ENCODE results near the gene MLN.

The MLN gene

GRCh38 chr6:33847867-33848266 is 44.1 kb upstream of the MLN start:
- DNase-seq (ENCODE audit: low read depth) = no peak
- H3K4me3 ChIP-seq (ENCODE audit: low read length) = no peak overlapping the region
- TF ChIP-seq, protein P1, sequence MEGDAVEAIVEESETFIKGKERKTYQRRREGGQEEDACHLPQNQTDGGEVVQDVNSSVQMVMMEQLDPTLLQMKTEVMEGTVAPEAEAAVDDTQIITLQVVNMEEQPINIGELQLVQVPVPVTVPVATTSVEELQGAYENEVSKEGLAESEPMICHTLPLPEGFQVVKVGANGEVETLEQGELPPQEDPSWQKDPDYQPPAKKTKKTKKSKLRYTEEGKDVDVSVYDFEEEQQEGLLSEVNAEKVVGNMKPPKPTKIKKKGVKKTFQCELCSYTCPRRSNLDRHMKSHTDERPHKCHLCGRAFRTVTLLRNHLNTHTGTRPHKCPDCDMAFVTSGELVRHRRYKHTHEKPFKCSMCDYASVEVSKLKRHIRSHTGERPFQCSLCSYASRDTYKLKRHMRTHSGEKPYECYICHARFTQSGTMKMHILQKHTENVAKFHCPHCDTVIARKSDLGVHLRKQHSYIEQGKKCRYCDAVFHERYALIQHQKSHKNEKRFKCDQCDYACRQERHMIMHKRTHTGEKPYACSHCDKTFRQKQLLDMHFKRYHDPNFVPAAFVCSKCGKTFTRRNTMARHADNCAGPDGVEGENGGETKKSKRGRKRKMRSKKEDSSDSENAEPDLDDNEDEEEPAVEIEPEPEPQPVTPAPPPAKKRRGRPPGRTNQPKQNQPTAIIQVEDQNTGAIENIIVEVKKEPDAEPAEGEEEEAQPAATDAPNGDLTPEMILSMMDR (conservative IDR thresholded peaks at IDR 0.05; ENCODE audit: low read length) = no peak

GRCh38 chr6:33847078-33847477 is 43.3 kb upstream of the MLN start:
- no peak for DNase-seq (ENCODE audit: low read depth)
- H3K4me3 ChIP-seq (ENCODE audit: low read length) = no peak overlapping the region
- TF ChIP-seq, protein P1 (conservative IDR thresholded peaks at IDR 0.05; ENCODE audit: low read length) = no peak

GRCh38 chr6:33846226-33846625 is 42.4 kb upstream of the MLN start:
- no peak for DNase-seq (ENCODE audit: low read depth)
- TF ChIP-seq, protein P1 (conservative IDR thresholded peaks at IDR 0.05; ENCODE audit: low read length) = no peak
- H3K4me3 ChIP-seq (ENCODE audit: low read length) = no peak overlapping the region

DNA sequence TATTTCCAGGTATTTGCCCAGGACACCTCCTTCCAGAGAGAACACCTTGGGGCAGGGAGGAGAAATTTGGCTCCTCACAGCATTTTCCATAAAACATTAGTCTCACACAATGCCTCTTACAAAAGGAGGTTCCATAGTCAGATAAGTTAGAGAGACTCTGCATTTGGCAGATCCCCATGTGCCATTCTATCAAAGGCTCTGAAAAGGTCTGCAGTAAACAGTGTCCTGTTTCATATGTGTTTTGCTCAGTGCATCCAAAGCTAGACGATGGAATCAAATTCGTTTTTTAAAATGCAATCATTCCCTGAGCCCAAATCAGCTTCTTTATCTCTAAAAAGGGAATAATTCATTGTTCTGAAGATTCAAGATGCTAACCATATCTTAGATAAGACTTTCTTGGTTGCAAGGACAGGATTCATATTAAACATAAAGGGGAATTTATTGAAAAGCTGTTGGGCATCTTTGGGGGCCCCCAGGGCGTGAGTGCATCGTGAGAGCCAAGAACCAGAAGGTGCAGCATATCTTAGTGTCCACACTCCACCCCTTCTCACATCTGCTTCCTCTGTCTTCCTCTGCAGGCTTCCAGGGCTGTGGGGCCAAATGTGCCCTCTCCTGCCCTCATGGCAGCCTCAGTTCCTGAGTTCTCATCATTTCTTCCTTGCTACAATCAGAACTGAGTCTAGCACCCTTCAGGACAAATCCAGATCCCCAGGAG is 41.4 kb upstream of the MLN start:
- H3K4me3 ChIP-seq (ENCODE audit: low read length) = no peak overlapping the region
- TF ChIP-seq, protein P1 (conservative IDR thresholded peaks at IDR 0.05; ENCODE audit: low read length) = no peak
- DNase-seq (ENCODE audit: low read depth) = no peak

- TF ChIP-seq, protein P1 (conservative IDR thresholded peaks at IDR 0.05; ENCODE audit: low read length) = no peak
- no peak overlapping the region for H3K4me3 ChIP-seq (ENCODE audit: low read length)
- peak; percentile 15 for DNase-seq (ENCODE audit: low read depth)
Observed at GRCh38 chr6:33843131-33844121, 39.6 kb upstream of the MLN start.

DNA sequence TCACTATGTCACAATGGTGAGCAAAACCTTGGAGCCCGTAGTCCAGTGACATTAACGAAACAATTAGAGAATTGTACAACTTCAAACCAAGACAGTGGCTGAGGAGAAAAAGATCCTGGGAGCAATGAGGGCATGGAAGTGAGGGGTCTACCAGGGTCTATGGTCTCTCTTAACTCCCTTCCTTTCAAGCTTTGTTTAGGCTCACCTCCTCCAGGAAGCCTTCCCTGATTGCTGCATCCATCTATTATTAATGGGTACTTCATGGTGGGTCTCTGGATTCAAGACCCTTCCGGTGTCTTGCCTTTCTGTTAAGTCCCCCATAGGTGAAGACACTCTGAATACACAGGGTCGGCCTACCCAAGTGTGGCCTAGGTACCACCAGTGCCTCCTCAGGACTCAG is 38.1 kb upstream of the MLN start:
- H3K4me3 ChIP-seq (ENCODE audit: low read length) = no peak overlapping the region

More for the DNA sequence above, 38.1 kb upstream of the MLN start:
- TF ChIP-seq, protein P1 (conservative IDR thresholded peaks at IDR 0.05; ENCODE audit: low read length) = no peak
- no peak for DNase-seq (ENCODE audit: low read depth)
